Measurements from ENCODE around the gene CLSTN1.

Gene CLSTN1

GRCh38 chr1:9823943-9824701 lies at the start of gene CLSTN1:
Gene CLSTN1 (minus strand): TSS chr1:9823965. CDS start chr1:9823733, 232 bp downstream.
- DNase-seq, result peak; percentile 90

GRCh38 chr1:9873385-9873784 lies 49.6 kb upstream of the CLSTN1 start:
- no peak for DNase-seq

GRCh38 chr1:9872430-9873165 lies 48.8 kb upstream of the CLSTN1 start:
- DNase-seq, result no peak

GRCh38 chr1:9871707-9872425 lies 48.1 kb upstream of the CLSTN1 start:
- no peak for DNase-seq

GRCh38 chr1:9871021-9871420 lies 47.3 kb upstream of the CLSTN1 start:
- DNase-seq, result no peak

- DNase-seq, result no peak
Measured at GRCh38 chr1:9870572-9870971, 46.8 kb upstream of the CLSTN1 start.

GRCh38 chr1:9869831-9870251 lies 46.1 kb upstream of the CLSTN1 start:
- DNase-seq, result no peak

GRCh38 chr1:9868244-9868590 lies 44.5 kb upstream of the CLSTN1 start:
- DNase-seq, result no peak

GRCh38 chr1:9867408-9868243 lies 43.9 kb upstream of the CLSTN1 start:
- DNase-seq, result peak; percentile 81 to 90

- no peak for DNase-seq
Measured at GRCh38 chr1:9866836-9867235, 43.1 kb upstream of the CLSTN1 start.

- no peak for DNase-seq
Measured at GRCh38 chr1:9865724-9866123, 42.0 kb upstream of the CLSTN1 start.

GRCh38 chr1:9863371-9863770 lies 39.6 kb upstream of the CLSTN1 start:
- DNase-seq, result no peak

- no peak for DNase-seq
Measured at GRCh38 chr1:9861360-9861759, 37.6 kb upstream of the CLSTN1 start.

GRCh38 chr1:9860887-9861286 lies 37.1 kb upstream of the CLSTN1 start:
- DNase-seq, result no peak

- no peak for DNase-seq
Measured at GRCh38 chr1:9859281-9860014, 35.7 kb upstream of the CLSTN1 start.

GRCh38 chr1:9858293-9859035 lies 34.7 kb upstream of the CLSTN1 start:
- DNase-seq, result no peak

GRCh38 chr1:9855186-9855585 lies 31.4 kb upstream of the CLSTN1 start:
- DNase-seq, result no peak

GRCh38 chr1:9853249-9853595 lies 29.5 kb upstream of the CLSTN1 start:
- DNase-seq, result no peak

- no peak for DNase-seq
Measured at GRCh38 chr1:9852410-9853248, 28.9 kb upstream of the CLSTN1 start.

- no peak for DNase-seq
Measured at GRCh38 chr1:9852004-9852403, 28.2 kb upstream of the CLSTN1 start.

All from activated CD4-positive, alpha-beta T cell treated with anti-CD3 and anti-CD28 coated beads for 4 hours (primary cell).